HG03457 (cell line): ENCODE measurements around the gene KLHL33.

ENCODE experiments used
- ATAC-seq: cut with Tn5 transposase; IDR thresholded peaks from one replicate; pipeline ENCODE4 v1.9.1; 2021; ENCODE audit warnings: moderate number of reproducible peaks; ENCODE audit not compliant: unreplicated experiment

Gene KLHL33

DNA sequence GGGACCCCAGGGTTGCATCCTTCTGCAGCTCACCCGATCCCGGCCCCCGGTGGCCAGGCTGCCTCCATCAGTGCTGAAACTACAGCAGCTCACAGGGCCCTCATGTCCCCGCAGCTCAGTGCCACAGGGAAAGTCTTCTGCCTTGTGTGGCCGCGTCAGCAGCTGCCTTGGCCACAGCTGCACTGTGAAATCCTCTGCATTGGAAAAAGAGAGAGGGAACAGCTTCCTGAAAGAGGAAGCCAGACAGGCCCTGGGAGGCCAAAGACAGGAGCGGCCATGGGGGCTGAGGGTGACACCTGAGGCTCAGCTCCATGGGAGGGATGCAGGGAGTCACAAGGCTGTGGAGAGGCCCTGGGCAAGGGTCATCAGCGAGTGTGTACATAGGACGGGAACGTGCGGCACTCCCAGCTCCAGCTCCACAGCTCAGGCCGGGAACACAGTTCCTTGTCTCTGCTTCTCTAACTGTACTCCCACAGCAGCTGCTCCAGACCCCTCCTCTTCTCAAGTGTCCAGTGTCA, 59.8 kb downstream of the KLHL33 start:
- no peak for ATAC-seq
